H9 (cell line): Measurements from ENCODE around the gene HECW1. TPM values are rescaled to one million over a fixed set of nuclear protein-coding genes. Genes with fewer than 3 reads are reported as not detected.

Source experiments
- DNase-seq: peaks from one replicate; pipeline ENCODE4 v3.0.0-alpha.2; 2017
- H2AFZ ChIP-seq: one replicate; pipeline ENCODE4 v1.6.1; 2013; ENCODE audit warnings: mild to moderate bottlenecking, low read length, control low read depth, moderate library complexity
- H2AK5ac ChIP-seq: 2 replicates; pipeline ENCODE4 v1.6.1; 2013; ENCODE audit warnings: low read length, control low read depth, mixed read lengths; ENCODE audit not compliant: insufficient read length
- H2BK120ac ChIP-seq: one replicate; pipeline ENCODE4 v1.6.1; 2013; ENCODE audit warnings: low read depth, mild to moderate bottlenecking, low read length, control low read depth, inconsistent platforms; ENCODE audit not compliant: poor library complexity, severe bottlenecking
- H2BK12ac ChIP-seq: 2 replicates; pipeline ENCODE4 v1.6.1; 2013; ENCODE audit warnings: low read length, control low read depth, mixed read lengths, low read depth; ENCODE audit not compliant: insufficient read length
- H2BK15ac ChIP-seq: 2 replicates; pipeline ENCODE4 v1.6.1; 2013; ENCODE audit warnings: low read depth, low read length, control low read depth
- H2BK20ac ChIP-seq: one replicate; pipeline ENCODE4 v1.6.1; 2013; ENCODE audit warnings: low read depth, mild to moderate bottlenecking, low read length, control low read depth, inconsistent platforms; ENCODE audit not compliant: poor library complexity, severe bottlenecking
- H2BK5ac ChIP-seq: 2 replicates; pipeline ENCODE4 v1.6.1; 2013; ENCODE audit warnings: low read length, control low read depth, mixed read lengths; ENCODE audit not compliant: insufficient read length
- H3K14ac ChIP-seq: 2 replicates; pipeline ENCODE4 v1.6.1; 2013; ENCODE audit warnings: low read length, control low read depth; ENCODE audit not compliant: insufficient read depth
- H3K18ac ChIP-seq: 2 replicates; pipeline ENCODE4 v1.6.1; 2013; ENCODE audit warnings: low read depth, mild to moderate bottlenecking, mixed read lengths, low read length, control low read depth; ENCODE audit not compliant: insufficient read length
- H3K23ac ChIP-seq: 2 replicates; pipeline ENCODE4 v1.6.1; 2013; ENCODE audit warnings: low read length, control low read depth, mixed read lengths, low read depth; ENCODE audit not compliant: insufficient read length
- H3K23me2 ChIP-seq: 2 replicates; pipeline ENCODE4 v1.6.1; 2013; ENCODE audit warnings: low read depth, mild to moderate bottlenecking, mixed read lengths, low read length, control low read depth; ENCODE audit not compliant: insufficient read length, poor library complexity, severe bottlenecking
- H3K27ac ChIP-seq: 2 replicates; pipeline ENCODE4 v1.5.1; 2013; ENCODE audit warnings: low read length, control low read depth, mixed read lengths, low read depth; ENCODE audit not compliant: insufficient read length
- H3K27me3 ChIP-seq: 2 replicates; pipeline ENCODE4 v1.6.1; 2013; ENCODE audit warnings: low read length, control low read depth, inconsistent platforms; ENCODE audit not compliant: insufficient read depth
- H3K4ac ChIP-seq: 2 replicates; pipeline ENCODE4 v1.6.1; 2013; ENCODE audit warnings: low read depth, mild to moderate bottlenecking, control low read depth, inconsistent platforms, low read length, moderate library complexity
- H3K4me1 ChIP-seq: 2 replicates; pipeline ENCODE4 v1.6.1; 2013; ENCODE audit warnings: low read length, control low read depth, inconsistent platforms; ENCODE audit not compliant: insufficient read depth
- H3K4me2 ChIP-seq: 2 replicates; pipeline ENCODE4 v1.6.1; 2013; ENCODE audit warnings: low read length, control low read depth, mixed read lengths; ENCODE audit not compliant: insufficient read length, insufficient read depth
- H3K56ac ChIP-seq: 2 replicates; pipeline ENCODE4 v1.6.1; 2013; ENCODE audit warnings: low read depth, mild to moderate bottlenecking, mixed read lengths, low read length, control low read depth; ENCODE audit not compliant: insufficient read length
- H3K79me1 ChIP-seq: 2 replicates; pipeline ENCODE4 v1.6.1; 2013; ENCODE audit warnings: low read depth, mild to moderate bottlenecking, moderate library complexity, low read length, control low read depth, inconsistent platforms; ENCODE audit not compliant: insufficient read depth, poor library complexity, severe bottlenecking
- H3K79me2 ChIP-seq: 2 replicates; pipeline ENCODE4 v1.6.1; 2013; ENCODE audit warnings: low read length, control low read depth, inconsistent platforms; ENCODE audit not compliant: insufficient read depth
- H3K9ac ChIP-seq: 2 replicates; pipeline ENCODE4 v1.6.1; 2013; ENCODE audit warnings: low read length, control low read depth, mixed read lengths; ENCODE audit not compliant: insufficient read length; ENCODE audit errors: extremely low read depth
- H3K9me3 ChIP-seq: one replicate; pipeline ENCODE4 v1.6.1; 2013; ENCODE audit warnings: low read depth, low read length, inconsistent platforms; ENCODE audit not compliant: control insufficient read depth
- H3T11ph ChIP-seq: one replicate; pipeline ENCODE4 v1.6.1; 2013; ENCODE audit warnings: mild to moderate bottlenecking, low read length, control low read depth, inconsistent platforms
- H4K20me1 ChIP-seq: one replicate; pipeline ENCODE4 v1.6.1; 2013; ENCODE audit not compliant: control insufficient read depth, insufficient read length, insufficient read depth
- H4K5ac ChIP-seq: 2 replicates; pipeline ENCODE4 v1.6.1; 2013; ENCODE audit warnings: low read depth, mild to moderate bottlenecking, mixed read lengths, low read length, control low read depth; ENCODE audit not compliant: insufficient read length
- H4K8ac ChIP-seq: replicated peaks from 2 replicates; pipeline ENCODE4 v1.6.1; 2013; ENCODE audit warnings: low read length, control low read depth, mixed read lengths, low read depth; ENCODE audit not compliant: insufficient read length
- H4K91ac ChIP-seq: 2 replicates; pipeline ENCODE4 v1.6.1; 2013; ENCODE audit warnings: low read depth, mild to moderate bottlenecking, moderate library complexity, mixed read lengths, low read length, control low read depth; ENCODE audit not compliant: insufficient read length
- H3K27ac Mint-ChIP-seq, 3 experiments: 2 replicates in 2 of 3; 3 replicates in 1 of 3; pipeline ENCODE4 v1.8.0; 2020 to 2021; ENCODE audit warnings: mixed read lengths in 3 of 3, mild to moderate bottlenecking in 1 of 3, moderate library complexity in 1 of 3
- H3K27me3 Mint-ChIP-seq: 2 replicates; pipeline ENCODE4 v1.8.0; 2021; ENCODE audit warnings: low read depth, mild to moderate bottlenecking, moderate library complexity, mixed read lengths
- H3K36me3 Mint-ChIP-seq, 3 experiments: 2 replicates in 2 of 3; 3 replicates in 1 of 3; pipeline ENCODE4 v1.8.0; 2020 to 2021; ENCODE audit warnings: low read depth in 3 of 3, mixed read lengths in 3 of 3; ENCODE audit not compliant: insufficient read depth in 1 of 3
- H3K4me1 Mint-ChIP-seq, 2 experiments: 2 replicates each; pipeline ENCODE4 v1.8.0; 2020; ENCODE audit warnings: mixed read lengths in 2 of 2
- H3K4me3 Mint-ChIP-seq, 2 experiments: 2 replicates in 1 of 2; 3 replicates in 1 of 2; pipeline ENCODE4 v1.8.0; 2020 to 2021; ENCODE audit warnings: mild to moderate bottlenecking in 2 of 2, mixed read lengths in 2 of 2, moderate library complexity in 1 of 2
- H3K9me3 Mint-ChIP-seq, 2 experiments: 2 replicates in 1 of 2; 3 replicates in 1 of 2; pipeline ENCODE4 v1.8.0; 2020; ENCODE audit warnings: mild to moderate bottlenecking in 2 of 2, mixed read lengths in 2 of 2, moderate library complexity in 1 of 2
- total RNA-seq: library from RNA; stranded (reverse); gene quantifications from 2 replicates; pipeline ENCODE4 v1.2.1, GENCODE V29; 2021
- TF ChIP-seq, protein P1 (sequence below): fragments of 200-600 bp; sonication (generic); conservative IDR thresholded peaks from 3 replicates; pipeline ENCODE4 v1.8.0; 2021; ENCODE audit warnings: antibody characterized with exemption, mild to moderate bottlenecking

Gene HECW1
- total RNA-seq, 1 experiment from 2014 or later = 5.0 TPM

DNA sequence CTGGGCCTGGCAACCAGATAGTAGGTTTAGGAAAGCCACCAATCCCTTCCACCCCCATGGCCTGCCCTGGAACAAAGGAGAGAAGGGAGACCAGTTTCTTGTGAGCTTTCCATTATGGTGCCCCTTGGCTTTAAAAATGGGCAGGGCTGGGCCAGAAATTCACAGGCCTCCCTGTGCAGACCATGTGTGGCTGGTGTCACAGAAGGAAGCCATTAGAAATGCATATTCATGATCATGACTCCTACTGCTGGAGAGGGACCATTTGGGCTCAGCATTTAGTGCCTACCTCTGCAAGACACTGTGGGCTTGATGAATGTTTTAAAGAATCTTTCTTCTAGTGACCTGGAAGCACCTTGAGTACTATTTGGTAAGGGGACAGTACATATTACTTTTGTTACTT, 108.3 kb downstream of the HECW1 start:
- Mint-ChIP-seq H3K36me3 (peaks cover 18 to 22% (median 19%) of the 10 kb centered on the region in 3 experiments), H3K4me3 (no peak overlapping the region), H3K27ac (no peak overlapping the region), H3K9me3 (peaks cover 8 to 18% of the 10 kb centered on the region in 2 experiments), H3K27me3 (no peaks in the 10 kb centered on the region), H3K4me1 (peaks cover 2 to 8% of the 10 kb centered on the region in 2 experiments; a peak in 2 of 4 replicates)
- no peak overlapping the region for H3K14ac ChIP-seq
- H4K91ac ChIP-seq = no peak overlapping the region
- H2AK5ac ChIP-seq = no peak overlapping the region
- H2BK120ac ChIP-seq = no peak overlapping the region
- H2BK20ac ChIP-seq = no peak overlapping the region
- no peak overlapping the region for H4K5ac ChIP-seq
- peaks cover 3% of the 10 kb centered on the region for H3K9me3 ChIP-seq
- no peak overlapping the region for H3K4me2 ChIP-seq
- no peaks in the 10 kb centered on the region for H3K4me1 ChIP-seq
- no peaks in the 10 kb centered on the region for H4K20me1 ChIP-seq
- no peaks in the 10 kb centered on the region for H3K23me2 ChIP-seq
- no peaks in the 10 kb centered on the region for H3K79me1 ChIP-seq
- no peaks in the 10 kb centered on the region for H3K79me2 ChIP-seq
- H3T11ph ChIP-seq = no peak overlapping the region
- no peak overlapping the region for H3K9ac ChIP-seq
- H2BK12ac ChIP-seq = no peak overlapping the region
- H4K8ac ChIP-seq = no peak overlapping the region
- DNase-seq = no peak
- no peak overlapping the region for H2BK5ac ChIP-seq
- H3K27me3 ChIP-seq = no peaks in the 10 kb centered on the region
- no peak overlapping the region for H3K56ac ChIP-seq
- no peak overlapping the region for H3K27ac ChIP-seq
- H2BK15ac ChIP-seq = no peak overlapping the region
- no peak overlapping the region for H3K18ac ChIP-seq
- TF ChIP-seq, protein P1, sequence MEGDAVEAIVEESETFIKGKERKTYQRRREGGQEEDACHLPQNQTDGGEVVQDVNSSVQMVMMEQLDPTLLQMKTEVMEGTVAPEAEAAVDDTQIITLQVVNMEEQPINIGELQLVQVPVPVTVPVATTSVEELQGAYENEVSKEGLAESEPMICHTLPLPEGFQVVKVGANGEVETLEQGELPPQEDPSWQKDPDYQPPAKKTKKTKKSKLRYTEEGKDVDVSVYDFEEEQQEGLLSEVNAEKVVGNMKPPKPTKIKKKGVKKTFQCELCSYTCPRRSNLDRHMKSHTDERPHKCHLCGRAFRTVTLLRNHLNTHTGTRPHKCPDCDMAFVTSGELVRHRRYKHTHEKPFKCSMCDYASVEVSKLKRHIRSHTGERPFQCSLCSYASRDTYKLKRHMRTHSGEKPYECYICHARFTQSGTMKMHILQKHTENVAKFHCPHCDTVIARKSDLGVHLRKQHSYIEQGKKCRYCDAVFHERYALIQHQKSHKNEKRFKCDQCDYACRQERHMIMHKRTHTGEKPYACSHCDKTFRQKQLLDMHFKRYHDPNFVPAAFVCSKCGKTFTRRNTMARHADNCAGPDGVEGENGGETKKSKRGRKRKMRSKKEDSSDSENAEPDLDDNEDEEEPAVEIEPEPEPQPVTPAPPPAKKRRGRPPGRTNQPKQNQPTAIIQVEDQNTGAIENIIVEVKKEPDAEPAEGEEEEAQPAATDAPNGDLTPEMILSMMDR = no peak
- H3K23ac ChIP-seq = no peak overlapping the region
- H3K4ac ChIP-seq = no peak overlapping the region
- H2AFZ ChIP-seq = no peak overlapping the region
